ENCODE data around the gene C15orf61.
A peak's percentile ranks its signal among the peaks of the same experiment; 100 is the strongest.

C15orf61 gene

DNA sequence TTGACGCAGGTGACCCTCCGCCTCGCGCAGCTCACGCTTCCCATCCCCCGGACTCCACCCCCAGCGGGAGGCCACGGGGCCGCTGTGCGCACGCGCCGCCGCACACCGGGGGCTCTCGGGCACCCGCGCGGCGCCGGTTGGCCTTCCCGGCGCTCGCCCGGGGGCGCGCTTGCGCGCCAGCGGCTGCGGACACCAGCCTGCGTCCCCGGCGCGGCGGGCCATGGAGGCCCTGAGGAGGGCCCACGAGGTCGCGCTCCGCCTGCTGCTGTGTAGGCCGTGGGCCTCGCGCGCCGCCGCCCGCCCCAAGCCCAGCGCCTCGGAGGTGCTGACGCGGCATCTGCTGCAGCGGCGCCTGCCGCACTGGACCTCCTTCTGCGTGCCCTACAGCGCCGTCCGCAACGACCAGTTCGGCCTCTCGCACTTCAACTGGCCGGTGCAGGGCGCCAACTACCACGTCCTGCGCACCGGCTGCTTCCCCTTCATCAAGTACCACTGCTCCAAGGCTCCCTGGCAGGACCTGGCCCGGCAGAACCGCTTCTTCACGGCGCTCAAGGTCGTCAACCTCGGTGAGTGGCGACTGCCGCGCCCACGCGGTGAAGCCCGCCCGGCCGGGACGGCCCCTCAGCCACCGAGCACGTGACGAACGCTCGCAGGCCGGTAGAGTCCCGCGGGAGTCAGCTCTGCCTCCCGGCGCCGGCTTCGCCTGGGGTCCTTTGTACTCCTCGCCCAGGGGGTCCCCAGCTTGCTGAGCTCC lies at the start of gene C15orf61:
Gene C15orf61, plus strand, starts transcription at position 103 of the 754 bp plus-strand sequence. Its CDS starts 118 bp downstream, at position 221.
- peak within 1 kb of the TSS; percentile 100 for H3K27ac ChIP-seq
- TF ChIP-seq, protein P1, sequence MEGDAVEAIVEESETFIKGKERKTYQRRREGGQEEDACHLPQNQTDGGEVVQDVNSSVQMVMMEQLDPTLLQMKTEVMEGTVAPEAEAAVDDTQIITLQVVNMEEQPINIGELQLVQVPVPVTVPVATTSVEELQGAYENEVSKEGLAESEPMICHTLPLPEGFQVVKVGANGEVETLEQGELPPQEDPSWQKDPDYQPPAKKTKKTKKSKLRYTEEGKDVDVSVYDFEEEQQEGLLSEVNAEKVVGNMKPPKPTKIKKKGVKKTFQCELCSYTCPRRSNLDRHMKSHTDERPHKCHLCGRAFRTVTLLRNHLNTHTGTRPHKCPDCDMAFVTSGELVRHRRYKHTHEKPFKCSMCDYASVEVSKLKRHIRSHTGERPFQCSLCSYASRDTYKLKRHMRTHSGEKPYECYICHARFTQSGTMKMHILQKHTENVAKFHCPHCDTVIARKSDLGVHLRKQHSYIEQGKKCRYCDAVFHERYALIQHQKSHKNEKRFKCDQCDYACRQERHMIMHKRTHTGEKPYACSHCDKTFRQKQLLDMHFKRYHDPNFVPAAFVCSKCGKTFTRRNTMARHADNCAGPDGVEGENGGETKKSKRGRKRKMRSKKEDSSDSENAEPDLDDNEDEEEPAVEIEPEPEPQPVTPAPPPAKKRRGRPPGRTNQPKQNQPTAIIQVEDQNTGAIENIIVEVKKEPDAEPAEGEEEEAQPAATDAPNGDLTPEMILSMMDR (conservative IDR thresholded peaks at IDR 0.05) = peak; percentile 37

- TF ChIP-seq, protein P1 (conservative IDR thresholded peaks at IDR 0.05) = no peak
These were observed 48.0 kb upstream of the C15orf61 start for GRCh38 chr15:67472957-67473356.

GRCh38 chr15:67474405-67475110 lies 46.4 kb upstream of the C15orf61 start:
- no peak overlapping the region; the same call in 1 of the 2 replicates for H3K27ac ChIP-seq
- TF ChIP-seq, protein P1 (conservative IDR thresholded peaks at IDR 0.05) = no peak

More at GRCh38 chr15:67472957-67473356, 48.0 kb upstream of the C15orf61 start:
- H3K27ac ChIP-seq = no peak overlapping the region

GRCh38 chr15:67479781-67480505 lies 41.0 kb upstream of the C15orf61 start:
- H3K27ac ChIP-seq = no peak overlapping the region
- TF ChIP-seq, protein P1 (conservative IDR thresholded peaks at IDR 0.05) = no peak

DNA sequence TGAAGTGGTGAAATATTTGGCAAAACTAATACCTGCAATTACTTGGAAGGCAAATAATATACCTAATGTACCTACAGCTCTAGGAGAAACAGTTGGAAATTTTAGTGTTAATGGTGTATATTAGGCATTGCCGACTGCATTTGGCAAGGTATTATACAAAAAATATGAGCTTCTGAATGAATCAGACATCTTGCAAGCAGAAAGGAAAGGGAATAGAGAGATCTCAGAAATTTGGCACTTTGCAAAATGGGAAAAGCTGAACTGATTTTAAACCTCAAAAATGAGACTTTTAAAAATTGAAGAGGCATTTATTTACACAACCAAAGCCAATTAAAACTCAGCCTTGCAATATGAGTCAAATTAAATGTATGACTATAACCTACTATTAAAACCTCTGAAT lies 40.2 kb upstream of the C15orf61 start:
- TF ChIP-seq, protein P1 (conservative IDR thresholded peaks at IDR 0.05) = no peak

DNA sequence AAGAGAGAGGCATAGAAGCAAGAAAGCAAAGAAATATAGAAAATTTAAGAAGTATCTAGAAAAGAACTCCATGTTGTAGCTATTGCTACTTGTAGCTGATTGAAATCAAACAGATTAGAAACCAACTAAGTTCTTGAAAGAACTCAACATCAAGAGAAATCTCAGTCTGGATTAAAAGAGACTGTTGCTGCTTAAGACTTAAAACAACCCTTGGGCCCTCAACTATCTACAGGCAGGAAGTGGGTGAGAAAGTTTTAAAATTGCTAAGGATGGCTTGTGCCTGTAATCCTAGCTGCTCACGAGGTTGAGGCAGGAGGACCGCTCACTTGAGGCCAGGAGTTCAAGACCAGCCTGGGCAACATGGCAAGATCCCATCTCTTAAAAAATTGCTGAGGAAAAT lies 39.3 kb upstream of the C15orf61 start:
- TF ChIP-seq, protein P1 (conservative IDR thresholded peaks at IDR 0.05) = no peak
- no peak overlapping the region for H3K27ac ChIP-seq

More for the DNA sequence above, 40.2 kb upstream of the C15orf61 start:
- no peak overlapping the region for H3K27ac ChIP-seq

GRCh38 chr15:67495585-67495984 lies 25.3 kb upstream of the C15orf61 start:
- H3K27ac ChIP-seq = no peak overlapping the region
- TF ChIP-seq, protein P1 (conservative IDR thresholded peaks at IDR 0.05) = no peak
